H9 (cell line): Measurements from ENCODE around the gene SFTPA2. TPM values are rescaled to one million over a fixed set of nuclear protein-coding genes. Genes with fewer than 3 reads are reported as not detected.

Experiments used
- DNase-seq: peaks from one replicate; pipeline ENCODE4 v3.0.0-alpha.2; 2017
- H2AFZ ChIP-seq: one replicate; pipeline ENCODE4 v1.6.1; 2013; ENCODE audit warnings: mild to moderate bottlenecking, low read length, control low read depth, moderate library complexity
- H2AK5ac ChIP-seq: 2 replicates; pipeline ENCODE4 v1.6.1; 2013; ENCODE audit warnings: low read length, control low read depth, mixed read lengths; ENCODE audit not compliant: insufficient read length
- H2BK120ac ChIP-seq: one replicate; pipeline ENCODE4 v1.6.1; 2013; ENCODE audit warnings: low read depth, mild to moderate bottlenecking, low read length, control low read depth, inconsistent platforms; ENCODE audit not compliant: poor library complexity, severe bottlenecking
- H2BK12ac ChIP-seq: 2 replicates; pipeline ENCODE4 v1.6.1; 2013; ENCODE audit warnings: low read length, control low read depth, mixed read lengths, low read depth; ENCODE audit not compliant: insufficient read length
- H2BK15ac ChIP-seq: 2 replicates; pipeline ENCODE4 v1.6.1; 2013; ENCODE audit warnings: low read depth, low read length, control low read depth
- H2BK20ac ChIP-seq: one replicate; pipeline ENCODE4 v1.6.1; 2013; ENCODE audit warnings: low read depth, mild to moderate bottlenecking, low read length, control low read depth, inconsistent platforms; ENCODE audit not compliant: poor library complexity, severe bottlenecking
- H2BK5ac ChIP-seq: 2 replicates; pipeline ENCODE4 v1.6.1; 2013; ENCODE audit warnings: low read length, control low read depth, mixed read lengths; ENCODE audit not compliant: insufficient read length
- H3K14ac ChIP-seq: 2 replicates; pipeline ENCODE4 v1.6.1; 2013; ENCODE audit warnings: low read length, control low read depth; ENCODE audit not compliant: insufficient read depth
- H3K18ac ChIP-seq: 2 replicates; pipeline ENCODE4 v1.6.1; 2013; ENCODE audit warnings: low read depth, mild to moderate bottlenecking, mixed read lengths, low read length, control low read depth; ENCODE audit not compliant: insufficient read length
- H3K23ac ChIP-seq: 2 replicates; pipeline ENCODE4 v1.6.1; 2013; ENCODE audit warnings: low read length, control low read depth, mixed read lengths, low read depth; ENCODE audit not compliant: insufficient read length
- H3K23me2 ChIP-seq: 2 replicates; pipeline ENCODE4 v1.6.1; 2013; ENCODE audit warnings: low read depth, mild to moderate bottlenecking, mixed read lengths, low read length, control low read depth; ENCODE audit not compliant: insufficient read length, poor library complexity, severe bottlenecking
- H3K27ac ChIP-seq: 2 replicates; pipeline ENCODE4 v1.5.1; 2013; ENCODE audit warnings: low read length, control low read depth, mixed read lengths, low read depth; ENCODE audit not compliant: insufficient read length
- H3K27me3 ChIP-seq: 2 replicates; pipeline ENCODE4 v1.6.1; 2013; ENCODE audit warnings: low read length, control low read depth, inconsistent platforms; ENCODE audit not compliant: insufficient read depth
- H3K4ac ChIP-seq: 2 replicates; pipeline ENCODE4 v1.6.1; 2013; ENCODE audit warnings: low read depth, mild to moderate bottlenecking, control low read depth, inconsistent platforms, low read length, moderate library complexity
- H3K4me1 ChIP-seq: 2 replicates; pipeline ENCODE4 v1.6.1; 2013; ENCODE audit warnings: low read length, control low read depth, inconsistent platforms; ENCODE audit not compliant: insufficient read depth
- H3K4me2 ChIP-seq: 2 replicates; pipeline ENCODE4 v1.6.1; 2013; ENCODE audit warnings: low read length, control low read depth, mixed read lengths; ENCODE audit not compliant: insufficient read length, insufficient read depth
- H3K56ac ChIP-seq: 2 replicates; pipeline ENCODE4 v1.6.1; 2013; ENCODE audit warnings: low read depth, mild to moderate bottlenecking, mixed read lengths, low read length, control low read depth; ENCODE audit not compliant: insufficient read length
- H3K79me1 ChIP-seq: 2 replicates; pipeline ENCODE4 v1.6.1; 2013; ENCODE audit warnings: low read depth, mild to moderate bottlenecking, moderate library complexity, low read length, control low read depth, inconsistent platforms; ENCODE audit not compliant: insufficient read depth, poor library complexity, severe bottlenecking
- H3K79me2 ChIP-seq: 2 replicates; pipeline ENCODE4 v1.6.1; 2013; ENCODE audit warnings: low read length, control low read depth, inconsistent platforms; ENCODE audit not compliant: insufficient read depth
- H3K9ac ChIP-seq: 2 replicates; pipeline ENCODE4 v1.6.1; 2013; ENCODE audit warnings: low read length, control low read depth, mixed read lengths; ENCODE audit not compliant: insufficient read length; ENCODE audit errors: extremely low read depth
- H3K9me3 ChIP-seq: one replicate; pipeline ENCODE4 v1.6.1; 2013; ENCODE audit warnings: low read depth, low read length, inconsistent platforms; ENCODE audit not compliant: control insufficient read depth
- H3T11ph ChIP-seq: one replicate; pipeline ENCODE4 v1.6.1; 2013; ENCODE audit warnings: mild to moderate bottlenecking, low read length, control low read depth, inconsistent platforms
- H4K20me1 ChIP-seq: one replicate; pipeline ENCODE4 v1.6.1; 2013; ENCODE audit not compliant: control insufficient read depth, insufficient read length, insufficient read depth
- H4K5ac ChIP-seq: 2 replicates; pipeline ENCODE4 v1.6.1; 2013; ENCODE audit warnings: low read depth, mild to moderate bottlenecking, mixed read lengths, low read length, control low read depth; ENCODE audit not compliant: insufficient read length
- H4K8ac ChIP-seq: replicated peaks from 2 replicates; pipeline ENCODE4 v1.6.1; 2013; ENCODE audit warnings: low read length, control low read depth, mixed read lengths, low read depth; ENCODE audit not compliant: insufficient read length
- H4K91ac ChIP-seq: 2 replicates; pipeline ENCODE4 v1.6.1; 2013; ENCODE audit warnings: low read depth, mild to moderate bottlenecking, moderate library complexity, mixed read lengths, low read length, control low read depth; ENCODE audit not compliant: insufficient read length
- H3K27ac Mint-ChIP-seq, 3 experiments: 2 replicates in 2 of 3; 3 replicates in 1 of 3; pipeline ENCODE4 v1.8.0; 2020 to 2021; ENCODE audit warnings: mixed read lengths in 3 of 3, mild to moderate bottlenecking in 1 of 3, moderate library complexity in 1 of 3
- H3K27me3 Mint-ChIP-seq: 2 replicates; pipeline ENCODE4 v1.8.0; 2021; ENCODE audit warnings: low read depth, mild to moderate bottlenecking, moderate library complexity, mixed read lengths
- H3K36me3 Mint-ChIP-seq, 3 experiments: 2 replicates in 2 of 3; 3 replicates in 1 of 3; pipeline ENCODE4 v1.8.0; 2020 to 2021; ENCODE audit warnings: low read depth in 3 of 3, mixed read lengths in 3 of 3; ENCODE audit not compliant: insufficient read depth in 1 of 3
- H3K4me1 Mint-ChIP-seq, 2 experiments: 2 replicates each; pipeline ENCODE4 v1.8.0; 2020; ENCODE audit warnings: mixed read lengths in 2 of 2
- H3K4me3 Mint-ChIP-seq, 2 experiments: 2 replicates in 1 of 2; 3 replicates in 1 of 2; pipeline ENCODE4 v1.8.0; 2020 to 2021; ENCODE audit warnings: mild to moderate bottlenecking in 2 of 2, mixed read lengths in 2 of 2, moderate library complexity in 1 of 2
- H3K9me3 Mint-ChIP-seq, 2 experiments: 2 replicates in 1 of 2; 3 replicates in 1 of 2; pipeline ENCODE4 v1.8.0; 2020; ENCODE audit warnings: mild to moderate bottlenecking in 2 of 2, mixed read lengths in 2 of 2, moderate library complexity in 1 of 2
- CTCF ChIP-seq: fragments of 200-600 bp; sonication (generic); conservative IDR thresholded peaks from 3 replicates; pipeline ENCODE4 v1.8.0; 2021; ENCODE audit warnings: antibody characterized with exemption, mild to moderate bottlenecking
- WGBS: extraction: QIAGEN DNeasy Blood & Tissue Kit; methylation state at CpG from one replicate; pipeline ENCODE4 v1.1.7; 2013; ENCODE audit warnings: missing lambda C conversion rate, low lambda C conversion rate, mixed read lengths; ENCODE audit not compliant: insufficient read length; ENCODE audit errors: extremely low coverage; 5-methylcytosine and 5-hydroxymethylcytosine counted together
- total RNA-seq: library from RNA; stranded (reverse); gene quantifications from 2 replicates; pipeline ENCODE4 v1.2.1, GENCODE V29; 2021

SFTPA2 gene
- total RNA-seq, 1 experiment from 2014 or later = not detected

GRCh38 chr10:79585870-79586527, 25.8 kb upstream of the SFTPA2 start:
- H3K4me1 Mint-ChIP-seq = peaks cover 0 to 4% of the 10 kb centered on the region in 2 experiments; a peak in 1 of 4 replicates
- H3K36me3 Mint-ChIP-seq = no peaks in the 10 kb centered on the region
- no peak for TF ChIP-seq CTCF
- H4K20me1 ChIP-seq = no peaks in the 10 kb centered on the region
- H3K27ac Mint-ChIP-seq = no peak overlapping the region; a peak in 1 of 7 replicates
- no peak overlapping the region for H2AFZ ChIP-seq
- no peaks in the 10 kb centered on the region for H3K79me2 ChIP-seq
- DNase-seq = no peak
- H4K5ac ChIP-seq = no peak overlapping the region
- H3K18ac ChIP-seq = no peak overlapping the region
- H3K9me3 Mint-ChIP-seq = peaks cover 0 to 3% of the 10 kb centered on the region in 2 experiments; a peak in 2 of 5 replicates
- H3K9me3 ChIP-seq = no peaks in the 10 kb centered on the region
- H2BK20ac ChIP-seq = no peak overlapping the region
- H3K27me3 Mint-ChIP-seq = peaks cover 32% of the 10 kb centered on the region
- no peak overlapping the region for H2AK5ac ChIP-seq
- H2BK5ac ChIP-seq = no peak overlapping the region
- no peak overlapping the region for H2BK12ac ChIP-seq
- H3K9ac ChIP-seq = no peak overlapping the region
- H3K56ac ChIP-seq = no peak overlapping the region
- no peaks in the 10 kb centered on the region for H3K79me1 ChIP-seq
- H3K4me2 ChIP-seq = no peak overlapping the region
- H3T11ph ChIP-seq = no peak overlapping the region
- no peak overlapping the region for H3K14ac ChIP-seq
- no peak overlapping the region for H3K27ac ChIP-seq
- no peaks in the 10 kb centered on the region for H3K23me2 ChIP-seq
- no peak overlapping the region for H4K91ac ChIP-seq
- no peak overlapping the region for H2BK15ac ChIP-seq
- H3K4me1 ChIP-seq = no peaks in the 10 kb centered on the region
- no peak overlapping the region for H4K8ac ChIP-seq
- no peak overlapping the region for H3K4ac ChIP-seq
- H3K4me3 Mint-ChIP-seq = no peak overlapping the region
- no peak overlapping the region for H3K23ac ChIP-seq
- no peak overlapping the region for H2BK120ac ChIP-seq
- no CpG with 5 or more reads among the region's 11 CpGs for WGBS
- H3K27me3 ChIP-seq = no peaks in the 10 kb centered on the region
